Measurements from ENCODE around the gene ITGA11.

Gene ITGA11

GRCh38 chr15:68328964-68329363 is 103.0 kb downstream of the ITGA11 start:
- DNase-seq (ENCODE audit: low read depth in 2 of 2) = no peak

GRCh38 chr15:68328443-68328842 is 103.5 kb downstream of the ITGA11 start:
- DNase-seq (ENCODE audit: low read depth in 2 of 2) = no peak

GRCh38 chr15:68326711-68327354 is 105.1 kb downstream of the ITGA11 start:
- DNase-seq (ENCODE audit: low read depth in 2 of 2) = no peak

GRCh38 chr15:68325726-68326125 is 106.2 kb downstream of the ITGA11 start:
- no peak for DNase-seq (ENCODE audit: low read depth in 2 of 2)

- no peak for DNase-seq (ENCODE audit: low read depth in 2 of 2)
Measured at GRCh38 chr15:68322796-68323195, 109.2 kb downstream of the ITGA11 start.

- no peak for DNase-seq (ENCODE audit: low read depth in 2 of 2)
Measured at GRCh38 chr15:68321229-68321628, 110.7 kb downstream of the ITGA11 start.

GRCh38 chr15:68319997-68320396 is 112.0 kb downstream of the ITGA11 start:
- DNase-seq (ENCODE audit: low read depth in 2 of 2) = no peak

GRCh38 chr15:68318931-68319909 is 112.7 kb downstream of the ITGA11 start:
- DNase-seq (ENCODE audit: low read depth in 2 of 2) = no peak

GRCh38 chr15:68318008-68318835 is 113.7 kb downstream of the ITGA11 start:
- DNase-seq (ENCODE audit: low read depth in 2 of 2) = no peak

GRCh38 chr15:68317281-68318007 is 114.5 kb downstream of the ITGA11 start:
- no peak for DNase-seq (ENCODE audit: low read depth in 2 of 2)

- no peak for DNase-seq (ENCODE audit: low read depth in 2 of 2)
Measured at GRCh38 chr15:68316061-68316804, 115.7 kb downstream of the ITGA11 start.

GRCh38 chr15:68315495-68316031 is 116.4 kb downstream of the ITGA11 start:
- DNase-seq (ENCODE audit: low read depth in 2 of 2) = no peak

- DNase-seq (ENCODE audit: low read depth in 2 of 2) = no peak
Measured at GRCh38 chr15:68315035-68315434, 116.9 kb downstream of the ITGA11 start.

- no peak for DNase-seq (ENCODE audit: low read depth in 2 of 2)
Measured at GRCh38 chr15:68314563-68314962, 117.4 kb downstream of the ITGA11 start.

GRCh38 chr15:68313501-68314410 is 118.2 kb downstream of the ITGA11 start:
- no peak for DNase-seq (ENCODE audit: low read depth in 2 of 2)

- no peak for DNase-seq (ENCODE audit: low read depth in 2 of 2)
Measured at GRCh38 chr15:68312701-68313204, 119.2 kb downstream of the ITGA11 start.

- DNase-seq (ENCODE audit: low read depth in 2 of 2) = no peak
Measured at GRCh38 chr15:68311859-68312557, 120.0 kb downstream of the ITGA11 start.

- DNase-seq (ENCODE audit: low read depth in 2 of 2) = no peak
Measured at GRCh38 chr15:68311464-68311835, 120.5 kb downstream of the ITGA11 start.
